GM04504 (cell line): ENCODE measurements around the gene ASB1.

ENCODE experiments used
- DNase-seq: peaks from one replicate; pipeline ENCODE4 v3.0.0-alpha.2; 2012; ENCODE audit warnings: low read depth

ASB1 gene

GRCh38 chr2:238467062-238467461 is 40.3 kb downstream of the ASB1 start:
- DNase-seq: no peak

GRCh38 chr2:238467792-238468191 is 41.1 kb downstream of the ASB1 start:
- DNase-seq: no peak

GRCh38 chr2:238469155-238469554 is 42.4 kb downstream of the ASB1 start:
- DNase-seq: no peak

GRCh38 chr2:238473014-238473413 is 46.3 kb downstream of the ASB1 start:
- DNase-seq: no peak

- DNase-seq: no peak
These were observed 46.8 kb downstream of the ASB1 start for GRCh38 chr2:238473523-238473922.

- no peak for DNase-seq
These were observed 48.3 kb downstream of the ASB1 start for GRCh38 chr2:238475034-238475433.

GRCh38 chr2:238475566-238475965 is 48.8 kb downstream of the ASB1 start:
- peak; percentile 47 for DNase-seq

- no peak for DNase-seq
These were observed 49.5 kb downstream of the ASB1 start for GRCh38 chr2:238476258-238476657.

- DNase-seq: no peak
These were observed 51.5 kb downstream of the ASB1 start for GRCh38 chr2:238478216-238478615.

GRCh38 chr2:238479847-238480246 is 53.1 kb downstream of the ASB1 start:
- no peak for DNase-seq

GRCh38 chr2:238483021-238483420 is 56.3 kb downstream of the ASB1 start:
- DNase-seq: no peak

GRCh38 chr2:238483656-238484055 is 56.9 kb downstream of the ASB1 start:
- DNase-seq: no peak

- DNase-seq: no peak
These were observed 58.1 kb downstream of the ASB1 start for GRCh38 chr2:238484522-238485452.

- no peak for DNase-seq
These were observed 59.6 kb downstream of the ASB1 start for GRCh38 chr2:238486123-238486848.

GRCh38 chr2:238487134-238487533 is 60.4 kb downstream of the ASB1 start:
- DNase-seq: no peak

GRCh38 chr2:238487652-238488346 is 61.1 kb downstream of the ASB1 start:
- DNase-seq: no peak

- DNase-seq: no peak
These were observed 61.7 kb downstream of the ASB1 start for GRCh38 chr2:238488347-238488826.

GRCh38 chr2:238489431-238489830 is 62.7 kb downstream of the ASB1 start:
- DNase-seq: no peak

- DNase-seq: no peak
These were observed 63.2 kb downstream of the ASB1 start for GRCh38 chr2:238489896-238490295.

- DNase-seq: no peak
These were observed 66.1 kb downstream of the ASB1 start for GRCh38 chr2:238492840-238493239.

- no peak for DNase-seq
These were observed 66.7 kb downstream of the ASB1 start for GRCh38 chr2:238493411-238493810.

GRCh38 chr2:238493880-238494572 is 67.3 kb downstream of the ASB1 start:
- DNase-seq: no peak
